Measurements from ENCODE around the gene LMX1B.

GRCh38 chr9:126595982-126596381 is 17.7 kb upstream of the LMX1B start:
- TF ChIP-seq NR3C1 (CRISPR knock-in tag; conservative IDR thresholded peaks at IDR 0.05; ENCODE audit: low read depth) (no peak), GTF2I (CRISPR knock-in tag; conservative IDR thresholded peaks at IDR 0.05) (no peak), TEAD4 (CRISPR knock-in tag; IDR thresholded peaks at IDR 0.05) (no peak), ZNF425 (CRISPR knock-in tag; conservative IDR thresholded peaks at IDR 0.05) (no peak), USF2 (CRISPR knock-in tag; IDR thresholded peaks at IDR 0.05) (no peak), CTCF (IDR thresholded peaks at IDR 0.05) (no peak), ATF1 (CRISPR knock-in tag; IDR thresholded peaks at IDR 0.05) (no peak), ATF2 (CRISPR knock-in tag; IDR thresholded peaks at IDR 0.05; ENCODE audit: borderline replicate concordance, low read depth) (no peak), ATF3 (CRISPR knock-in tag; conservative IDR thresholded peaks at IDR 0.05) (no peak)
- TF ChIP-seq, protein P1, sequence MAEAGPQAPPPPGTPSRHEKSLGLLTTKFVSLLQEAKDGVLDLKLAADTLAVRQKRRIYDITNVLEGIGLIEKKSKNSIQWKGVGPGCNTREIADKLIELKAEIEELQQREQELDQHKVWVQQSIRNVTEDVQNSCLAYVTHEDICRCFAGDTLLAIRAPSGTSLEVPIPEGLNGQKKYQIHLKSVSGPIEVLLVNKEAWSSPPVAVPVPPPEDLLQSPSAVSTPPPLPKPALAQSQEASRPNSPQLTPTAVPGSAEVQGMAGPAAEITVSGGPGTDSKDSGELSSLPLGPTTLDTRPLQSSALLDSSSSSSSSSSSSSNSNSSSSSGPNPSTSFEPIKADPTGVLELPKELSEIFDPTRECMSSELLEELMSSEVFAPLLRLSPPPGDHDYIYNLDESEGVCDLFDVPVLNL (CRISPR knock-in tag; IDR thresholded peaks at IDR 0.05; ENCODE audit: borderline replicate concordance, low read depth): no peak

Data from WTC11 (cell line).